ENCODE results near the gene BCL2L1.

Gene BCL2L1

GRCh38 chr20:31708736-31709534 lies 13.7 kb downstream of the BCL2L1 start:
- DNase-seq (ENCODE audit: extremely low read depth, insufficient read length): no peak
- TF ChIP-seq CTCF (IDR thresholded peaks at IDR 0.05; ENCODE audit: insufficient read depth, low read length, poor library complexity, severe bottlenecking): no peak
- Histone ChIP-seq H3K27me3 (replicated peaks; ENCODE audit: control insufficient read depth, insufficient read depth, low read length) (no peaks in the 10 kb centered on the region), H3K36me3 (ENCODE audit: control insufficient read depth, insufficient read depth, low read length) (peaks cover 12% of the 10 kb centered on the region), H3K4me3 (replicated peaks; ENCODE audit: low read depth, low read length) (no peak overlapping the region)

- no peak for DNase-seq (ENCODE audit: extremely low read depth, insufficient read length)
- no peak overlapping the region for H3K4me3 ChIP-seq (replicated peaks; ENCODE audit: low read depth, low read length)
- no peak for TF ChIP-seq CTCF (IDR thresholded peaks at IDR 0.05; ENCODE audit: insufficient read depth, low read length, poor library complexity, severe bottlenecking)
- peaks cover 10% of the 10 kb centered on the region for H3K36me3 ChIP-seq (ENCODE audit: control insufficient read depth, insufficient read depth, low read length)
- no peaks in the 10 kb centered on the region for H3K27me3 ChIP-seq (replicated peaks; ENCODE audit: control insufficient read depth, insufficient read depth, low read length)
Measured at GRCh38 chr20:31707994-31708735, 14.5 kb downstream of the BCL2L1 start.

GRCh38 chr20:31707258-31707615 lies 15.4 kb downstream of the BCL2L1 start:
- TF ChIP-seq CTCF (IDR thresholded peaks at IDR 0.05; ENCODE audit: insufficient read depth, low read length, poor library complexity, severe bottlenecking): no peak
- Histone ChIP-seq H3K27me3 (replicated peaks; ENCODE audit: control insufficient read depth, insufficient read depth, low read length) (no peaks in the 10 kb centered on the region), H3K4me3 (replicated peaks; ENCODE audit: low read depth, low read length) (no peak overlapping the region), H3K36me3 (ENCODE audit: control insufficient read depth, insufficient read depth, low read length) (peaks cover 6% of the 10 kb centered on the region)
- DNase-seq (ENCODE audit: extremely low read depth, insufficient read length): no peak

GRCh38 chr20:31706607-31707257 lies 15.9 kb downstream of the BCL2L1 start:
- peaks cover 8% of the 10 kb centered on the region for H3K36me3 ChIP-seq (ENCODE audit: control insufficient read depth, insufficient read depth, low read length)
- DNase-seq (ENCODE audit: extremely low read depth, insufficient read length): no peak
- no peak for TF ChIP-seq CTCF (IDR thresholded peaks at IDR 0.05; ENCODE audit: insufficient read depth, low read length, poor library complexity, severe bottlenecking)
- no peak overlapping the region for H3K4me3 ChIP-seq (replicated peaks; ENCODE audit: low read depth, low read length)
- no peaks in the 10 kb centered on the region for H3K27me3 ChIP-seq (replicated peaks; ENCODE audit: control insufficient read depth, insufficient read depth, low read length)

- no peak for TF ChIP-seq CTCF (IDR thresholded peaks at IDR 0.05; ENCODE audit: insufficient read depth, low read length, poor library complexity, severe bottlenecking)
- Histone ChIP-seq H3K36me3 (ENCODE audit: control insufficient read depth, insufficient read depth, low read length) (peaks cover 8% of the 10 kb centered on the region), H3K4me3 (replicated peaks; ENCODE audit: low read depth, low read length) (no peak overlapping the region), H3K27me3 (replicated peaks; ENCODE audit: control insufficient read depth, insufficient read depth, low read length) (no peaks in the 10 kb centered on the region)
- DNase-seq (ENCODE audit: extremely low read depth, insufficient read length): no peak
Measured at GRCh38 chr20:31705598-31706597, 16.8 kb downstream of the BCL2L1 start.
